GM12878 (cell line): ENCODE results near the gene LRP1B.

Experiments used
- RFX5 ChIP-seq: IDR thresholded peaks from 2 replicates; pipeline ENCODE4 v1.6.1; 2011; ENCODE audit warnings: low read depth, low read length, improper control_type of control experiment
- TF ChIP-seq, protein P1 (sequence below): fragments of 450-650 bp; IDR thresholded peaks from 2 replicates; pipeline ENCODE4 v1.6.1; 2014; ENCODE audit warnings: mild to moderate bottlenecking

DNA sequence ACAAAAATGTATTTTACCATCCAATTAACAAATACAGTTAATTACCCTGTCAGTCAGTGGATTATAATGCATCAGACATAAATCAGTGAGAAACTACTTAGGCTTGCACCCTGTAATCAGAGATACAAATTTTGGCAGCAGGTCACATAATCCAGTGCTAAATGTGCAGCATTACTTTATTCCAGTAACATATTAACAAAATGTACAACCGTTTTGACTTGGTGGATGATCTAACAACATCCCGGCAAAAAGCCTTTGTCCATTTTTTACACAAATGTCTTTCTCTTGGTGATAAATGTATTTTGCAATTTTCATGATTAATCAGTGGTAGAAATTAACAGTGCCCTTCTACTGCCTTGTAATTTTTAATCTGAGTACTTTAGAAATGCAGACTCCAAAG is 162.8 kb downstream of the LRP1B start:
- TF ChIP-seq, protein P1, sequence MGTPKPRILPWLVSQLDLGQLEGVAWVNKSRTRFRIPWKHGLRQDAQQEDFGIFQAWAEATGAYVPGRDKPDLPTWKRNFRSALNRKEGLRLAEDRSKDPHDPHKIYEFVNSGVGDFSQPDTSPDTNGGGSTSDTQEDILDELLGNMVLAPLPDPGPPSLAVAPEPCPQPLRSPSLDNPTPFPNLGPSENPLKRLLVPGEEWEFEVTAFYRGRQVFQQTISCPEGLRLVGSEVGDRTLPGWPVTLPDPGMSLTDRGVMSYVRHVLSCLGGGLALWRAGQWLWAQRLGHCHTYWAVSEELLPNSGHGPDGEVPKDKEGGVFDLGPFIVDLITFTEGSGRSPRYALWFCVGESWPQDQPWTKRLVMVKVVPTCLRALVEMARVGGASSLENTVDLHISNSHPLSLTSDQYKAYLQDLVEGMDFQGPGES, result no peak
- TF ChIP-seq RFX5, result no peak
